ENCODE results near the gene MED27. TPM values are rescaled to one million over a fixed set of nuclear protein-coding genes. Genes with fewer than 3 reads are reported as not detected.

MED27 gene
- total RNA-seq, 1 donor from 2014 or later: 24.1 TPM

DNA sequence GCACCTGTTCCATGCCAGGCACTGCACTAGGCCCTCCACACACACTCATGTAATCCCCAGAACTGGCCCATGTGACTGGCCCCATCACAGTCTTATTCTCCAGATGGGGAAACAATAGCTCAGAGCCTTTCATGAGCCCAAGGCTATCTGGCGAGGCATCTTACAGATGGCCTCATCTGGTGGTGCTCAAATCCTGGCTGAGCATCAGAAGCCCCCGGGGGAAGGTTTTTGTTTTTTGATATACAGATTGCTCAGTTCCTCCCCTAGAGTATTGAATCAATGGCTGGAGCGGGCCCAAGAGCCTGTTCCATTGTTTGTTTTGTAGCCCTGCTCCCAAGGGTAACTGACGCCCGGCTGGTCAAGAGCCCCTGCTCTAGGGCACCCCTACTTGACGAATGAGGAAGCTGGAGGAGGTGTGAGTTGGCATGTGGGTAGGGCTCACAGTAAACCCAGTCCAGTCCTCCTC, 194.5 kb downstream of the MED27 start:
- H3K27me3 Mint-ChIP-seq (ENCODE audit: unreplicated experiment): no peaks in the 10 kb centered on the region
- TF ChIP-seq, protein P1, sequence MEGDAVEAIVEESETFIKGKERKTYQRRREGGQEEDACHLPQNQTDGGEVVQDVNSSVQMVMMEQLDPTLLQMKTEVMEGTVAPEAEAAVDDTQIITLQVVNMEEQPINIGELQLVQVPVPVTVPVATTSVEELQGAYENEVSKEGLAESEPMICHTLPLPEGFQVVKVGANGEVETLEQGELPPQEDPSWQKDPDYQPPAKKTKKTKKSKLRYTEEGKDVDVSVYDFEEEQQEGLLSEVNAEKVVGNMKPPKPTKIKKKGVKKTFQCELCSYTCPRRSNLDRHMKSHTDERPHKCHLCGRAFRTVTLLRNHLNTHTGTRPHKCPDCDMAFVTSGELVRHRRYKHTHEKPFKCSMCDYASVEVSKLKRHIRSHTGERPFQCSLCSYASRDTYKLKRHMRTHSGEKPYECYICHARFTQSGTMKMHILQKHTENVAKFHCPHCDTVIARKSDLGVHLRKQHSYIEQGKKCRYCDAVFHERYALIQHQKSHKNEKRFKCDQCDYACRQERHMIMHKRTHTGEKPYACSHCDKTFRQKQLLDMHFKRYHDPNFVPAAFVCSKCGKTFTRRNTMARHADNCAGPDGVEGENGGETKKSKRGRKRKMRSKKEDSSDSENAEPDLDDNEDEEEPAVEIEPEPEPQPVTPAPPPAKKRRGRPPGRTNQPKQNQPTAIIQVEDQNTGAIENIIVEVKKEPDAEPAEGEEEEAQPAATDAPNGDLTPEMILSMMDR (IDR thresholded peaks at IDR 0.05): no peak
- H3K4me1 Mint-ChIP-seq (ENCODE audit: unreplicated experiment): peaks cover 19% of the 10 kb centered on the region
- H3K27ac Mint-ChIP-seq (ENCODE audit: unreplicated experiment): no peak overlapping the region
- H3K9me3 Mint-ChIP-seq (ENCODE audit: unreplicated experiment): no peaks in the 10 kb centered on the region
- no peak for DNase-seq (ENCODE audit: extremely low spot score, unreplicated experiment)
- peaks cover 6% of the 10 kb centered on the region for H3K36me3 Mint-ChIP-seq (ENCODE audit: unreplicated experiment)
- H3K4me3 Mint-ChIP-seq (ENCODE audit: unreplicated experiment): no peak overlapping the region

DNA sequence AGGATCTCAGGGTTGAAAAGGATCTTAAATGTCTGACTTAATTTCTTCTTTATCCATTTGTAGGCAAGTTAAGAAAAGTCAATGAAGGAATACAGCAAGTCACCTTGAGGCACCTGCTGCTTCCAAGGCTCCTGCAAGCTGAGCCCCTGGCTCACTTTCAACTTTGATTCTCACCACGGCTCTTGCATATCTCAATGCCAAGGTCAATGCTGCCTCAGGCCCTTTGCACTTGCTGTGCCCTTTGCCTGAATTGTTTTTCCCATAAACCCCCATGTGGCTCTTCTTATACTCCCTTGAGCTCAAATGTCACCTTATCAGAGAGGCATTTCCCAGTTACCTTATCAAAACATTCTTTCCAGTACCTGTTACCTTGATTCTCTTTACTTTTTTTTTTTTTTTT, 195.4 kb downstream of the MED27 start:
- no peaks in the 10 kb centered on the region for H3K9me3 Mint-ChIP-seq (ENCODE audit: unreplicated experiment)
- H3K4me1 Mint-ChIP-seq (ENCODE audit: unreplicated experiment): peaks cover 19% of the 10 kb centered on the region
- no peaks in the 10 kb centered on the region for H3K27me3 Mint-ChIP-seq (ENCODE audit: unreplicated experiment)
- peaks cover 6% of the 10 kb centered on the region for H3K36me3 Mint-ChIP-seq (ENCODE audit: unreplicated experiment)
- TF ChIP-seq, protein P1 (IDR thresholded peaks at IDR 0.05): no peak
- DNase-seq (ENCODE audit: extremely low spot score, unreplicated experiment): no peak
- no peak overlapping the region for H3K27ac Mint-ChIP-seq (ENCODE audit: unreplicated experiment)
- H3K4me3 Mint-ChIP-seq (ENCODE audit: unreplicated experiment): no peak overlapping the region

DNA sequence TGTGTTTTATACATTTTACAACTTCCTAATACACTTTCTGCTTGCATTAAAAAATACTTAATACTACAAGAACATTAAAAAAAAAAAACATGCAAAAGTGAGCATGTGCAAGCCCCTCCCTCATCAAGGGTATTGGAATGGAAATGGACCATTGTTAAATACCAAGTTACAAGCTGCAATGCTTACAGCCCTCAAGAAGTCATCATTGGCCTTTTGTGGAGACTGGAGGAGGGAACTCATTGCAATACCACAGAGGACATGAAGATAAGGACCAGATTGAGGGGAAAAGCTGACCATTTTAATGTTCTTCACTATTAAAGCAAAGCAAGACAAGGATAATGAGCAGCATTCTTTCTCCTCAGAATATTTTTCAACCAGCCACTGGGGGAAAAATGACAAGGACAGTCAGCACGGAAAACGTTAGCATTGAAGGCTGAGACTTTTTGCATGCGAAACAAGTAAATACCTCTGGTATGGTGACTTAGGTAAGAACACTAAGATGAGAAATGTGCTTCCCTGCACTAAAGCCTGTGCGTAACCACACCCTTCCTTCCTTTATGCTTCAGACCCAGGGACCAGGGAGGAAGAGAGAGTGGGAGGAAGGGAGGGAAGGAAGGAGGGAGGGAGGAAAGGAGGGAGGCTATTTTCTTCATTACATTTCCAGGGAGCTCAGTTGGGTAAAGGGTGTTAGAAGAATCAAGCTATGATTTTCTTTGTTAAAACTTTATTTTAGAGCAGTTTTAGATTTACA, 198.7 kb downstream of the MED27 start:
- no peak overlapping the region for H3K27ac Mint-ChIP-seq (ENCODE audit: unreplicated experiment)
- H3K27me3 Mint-ChIP-seq (ENCODE audit: unreplicated experiment): no peaks in the 10 kb centered on the region
- no peak for DNase-seq (ENCODE audit: extremely low spot score, unreplicated experiment)
- H3K4me3 Mint-ChIP-seq (ENCODE audit: unreplicated experiment): no peak overlapping the region
- H3K36me3 Mint-ChIP-seq (ENCODE audit: unreplicated experiment): peaks cover 7% of the 10 kb centered on the region
- TF ChIP-seq, protein P1 (IDR thresholded peaks at IDR 0.05): no peak
- peaks cover under 1% of the 10 kb centered on the region for H3K4me1 Mint-ChIP-seq (ENCODE audit: unreplicated experiment)
- H3K9me3 Mint-ChIP-seq (ENCODE audit: unreplicated experiment): no peaks in the 10 kb centered on the region

DNA sequence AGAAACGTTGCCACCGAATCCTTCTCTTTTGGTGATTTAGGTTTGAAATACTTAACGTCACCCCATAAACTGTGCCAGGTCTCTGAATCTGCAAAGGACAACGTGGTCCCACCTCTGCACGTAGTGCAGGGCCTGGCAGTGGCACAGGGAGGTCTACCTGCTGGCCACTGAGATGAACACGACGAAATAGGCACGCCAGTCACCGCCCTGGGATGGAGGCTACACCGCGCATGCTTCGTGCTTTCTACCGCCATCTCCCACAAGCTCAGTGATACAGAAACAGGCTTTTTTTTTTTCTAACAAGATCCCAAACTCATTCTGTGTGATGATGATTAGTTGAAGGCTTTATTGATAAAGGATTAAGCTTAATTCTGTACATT, 199.8 kb downstream of the MED27 start:
- H3K27me3 Mint-ChIP-seq (ENCODE audit: unreplicated experiment): no peaks in the 10 kb centered on the region
- H3K4me1 Mint-ChIP-seq (ENCODE audit: unreplicated experiment): no peaks in the 10 kb centered on the region
- no peak overlapping the region for H3K4me3 Mint-ChIP-seq (ENCODE audit: unreplicated experiment)

More for the DNA sequence above, 199.8 kb downstream of the MED27 start:
- Mint-ChIP-seq H3K9me3 (ENCODE audit: unreplicated experiment) (no peaks in the 10 kb centered on the region), H3K36me3 (ENCODE audit: unreplicated experiment) (peaks cover 7% of the 10 kb centered on the region), H3K27ac (ENCODE audit: unreplicated experiment) (no peak overlapping the region)
- no peak for DNase-seq (ENCODE audit: extremely low spot score, unreplicated experiment)
- TF ChIP-seq, protein P1 (IDR thresholded peaks at IDR 0.05): no peak

Measured in osteocyte (in vitro differentiated cells).